OCI-LY3 (cell line): ENCODE data around the gene EDA.

Experiments
- EZH2phosphoT487 ChIP-seq: fragments of 200-600 bp; shearing (Covaris generic); IDR thresholded peaks from 2 replicates; pipeline ENCODE4 v1.6.1; 2018; ENCODE audit warnings: antibody characterized with exemption, mixed run types, low read depth
- TF ChIP-seq, protein P1 (sequence below): fragments of 200-600, 300-600 bp; sonication (generic); IDR thresholded peaks from 2 replicates; pipeline ENCODE4 v1.5.1; 2014; ENCODE audit warnings: antibody characterized with exemption, low read length, low read depth

- TF ChIP-seq, protein P1, sequence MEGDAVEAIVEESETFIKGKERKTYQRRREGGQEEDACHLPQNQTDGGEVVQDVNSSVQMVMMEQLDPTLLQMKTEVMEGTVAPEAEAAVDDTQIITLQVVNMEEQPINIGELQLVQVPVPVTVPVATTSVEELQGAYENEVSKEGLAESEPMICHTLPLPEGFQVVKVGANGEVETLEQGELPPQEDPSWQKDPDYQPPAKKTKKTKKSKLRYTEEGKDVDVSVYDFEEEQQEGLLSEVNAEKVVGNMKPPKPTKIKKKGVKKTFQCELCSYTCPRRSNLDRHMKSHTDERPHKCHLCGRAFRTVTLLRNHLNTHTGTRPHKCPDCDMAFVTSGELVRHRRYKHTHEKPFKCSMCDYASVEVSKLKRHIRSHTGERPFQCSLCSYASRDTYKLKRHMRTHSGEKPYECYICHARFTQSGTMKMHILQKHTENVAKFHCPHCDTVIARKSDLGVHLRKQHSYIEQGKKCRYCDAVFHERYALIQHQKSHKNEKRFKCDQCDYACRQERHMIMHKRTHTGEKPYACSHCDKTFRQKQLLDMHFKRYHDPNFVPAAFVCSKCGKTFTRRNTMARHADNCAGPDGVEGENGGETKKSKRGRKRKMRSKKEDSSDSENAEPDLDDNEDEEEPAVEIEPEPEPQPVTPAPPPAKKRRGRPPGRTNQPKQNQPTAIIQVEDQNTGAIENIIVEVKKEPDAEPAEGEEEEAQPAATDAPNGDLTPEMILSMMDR: no peak
- TF ChIP-seq EZH2phosphoT487: no peak
These were observed 10.2 kb downstream of the EDA start for GRCh38 chrX:69626129-69626528.
